ENCODE results near the gene SOX15. TPM values are rescaled to one million over a fixed set of nuclear protein-coding genes. Genes with fewer than 3 reads are reported as not detected.

Gene SOX15
- total and polyA plus RNA-seq, 10 of the 15 experiments (the other 5 are each of a cell fraction or from before 2014, with no cell fraction given): 0.06 to 0.53 (median 0.16) TPM; not detected in 2

- H3K9me3 ChIP-seq (replicated peaks; ENCODE audit: control insufficient read depth, insufficient read depth, low read length): no peaks in the 10 kb centered on the region
- H3K79me2 ChIP-seq (ENCODE audit: control insufficient read depth, insufficient read depth, low read length): peaks cover 36% of the 10 kb centered on the region
- H3K4me1 ChIP-seq (ENCODE audit: control insufficient read depth, insufficient read depth, low read length): peaks cover 42% of the 10 kb centered on the region
- 97% methylated on average over 24 of the region's 36 CpGs for WGBS (ENCODE audit: insufficient coverage, insufficient replicate concordance, low lambda C conversion rate, missing lambda C conversion rate)
- RAD21 ChIA-PET (ENCODE audit: unreplicated experiment): interaction anchor here (1.4 to 4.0 kb wide), 5 partner anchors 9 to 146 kb away, joined by 6 to 43 read pairs (median 9); partner anchors contain the start of genes FXR2, SENP3, TP53 and WRAP53
- H3K36me3 ChIP-seq (ENCODE audit: control insufficient read depth in 2 of 2, insufficient read depth in 2 of 2, low read length in 1 of 2): peaks cover 9 to 17% of the 10 kb centered on the region in 2 experiments; a peak in 3 of 4 replicates
- no peaks in the 10 kb centered on the region for H3K27me3 ChIP-seq (replicated peaks in 1 of 2; ENCODE audit: control insufficient read depth in 2 of 2, insufficient read depth in 2 of 2, low read length in 1 of 2)
- H3K27ac ChIP-seq (ENCODE audit: control insufficient read depth, insufficient read depth): peak overlapping the region; percentile 99
- FAIRE-seq: no peak
- POLR2A ChIA-PET: interaction anchor here (1.4 to 3.6 kb wide), 3 partner anchors 9 to 104 kb away, joined by 9 to 39 read pairs (median 31); partner anchors contain the start of genes SAT2, TP53 and WRAP53
- SMC1A ChIA-PET (ENCODE audit: uncharacterized antibody, unreplicated experiment): interaction anchor here (1.0 to 4.6 kb wide), 5 partner anchors 7 to 104 kb away, joined by 3 to 42 read pairs (median 6); partner anchors contain the start of genes TP53 and WRAP53
- in situ Hi-C loops (cut with MboI) (no loop called here), intact Hi-C loops (cut with micrococcal nuclease; ENCODE audit: unreplicated experiment) (loop anchor here (5.0 kb wide), 1 partner anchor 35 kb away; no protein-coding TSS in a partner anchor)
- DNase-seq (ENCODE audit: low read depth, low spot score): no peak
- BruUV-seq (replicated peaks): no TSS peak
- H3K9ac ChIP-seq (ENCODE audit: control insufficient read depth, insufficient read depth, low read length): peak overlapping the region; percentile 100
- no peak for ATAC-seq
- CTCF ChIA-PET: interaction anchor here (0.8 to 3.8 kb wide), 5 partner anchors 22 to 104 kb away, joined by 3 to 46 read pairs (median 11); partner anchors contain the start of genes SENP3, TNFSF12, TNFSF13 and TP53
- H3K4me2 ChIP-seq (ENCODE audit: control insufficient read depth, insufficient read depth): peak overlapping the region; percentile 91
- no peaks in the 10 kb centered on the region; the same call in 1 of the 2 replicates for H4K20me1 ChIP-seq (ENCODE audit: control insufficient read depth, insufficient read depth)
- peak overlapping the region; percentile 75; the same call in 1 of the 2 replicates for H3K4me3 ChIP-seq
- H2AFZ ChIP-seq (ENCODE audit: control insufficient read depth, low read depth, low read length): no peak overlapping the region
- TF ChIP-seq POLR2A (IDR thresholded peaks at IDR 0.05; ENCODE audit: low read depth, low read length) (peak; percentile 19; the same call in 1 of the 2 replicates), POLR2AphosphoS5 (IDR thresholded peaks at IDR 0.05; ENCODE audit: low read length) (no peak), SRF (IDR thresholded peaks at IDR 0.05; ENCODE audit: low read depth in 2 of 2, low read length in 2 of 2) (no peak), SMAD1 (IDR thresholded peaks at IDR 0.05; ENCODE audit: low read depth, partially characterized antibody) (no peak), ZNF592 (IDR thresholded peaks at IDR 0.05) (no peak), PRDM15 (CRISPR knock-in tag; IDR thresholded peaks at IDR 0.05) (no peak), RB1 (IDR thresholded peaks at IDR 0.05; ENCODE audit: borderline replicate concordance) (no peak), TBL1XR1 (IDR thresholded peaks at IDR 0.05; ENCODE audit: low read depth, low read length) (no peak), NRF1 (conservative IDR thresholded peaks at IDR 0.05; ENCODE audit: low read depth, low read length) (no peak), TCF3 (IDR thresholded peaks at IDR 0.05; ENCODE audit: borderline replicate concordance, insufficient read depth, low read depth, low read length) (no peak), WRNIP1 (IDR thresholded peaks at IDR 0.05; ENCODE audit: borderline replicate concordance, low read depth, low read length) (no peak)
Measured at GRCh38 chr17:7582396-7583252, 7.3 kb downstream of the SOX15 start.
